EL (cell line): ENCODE results near the gene PCSK5.
"Not testable (repeated sequence)": the region's sequence is repeated elsewhere in the genome, so short reads cannot be mapped to it uniquely, and the experiment has no call there.

ENCODE experiments used
- DNase-seq: peaks from one replicate; pipeline ENCODE4 v3.0.0-alpha.2; 2016

Gene PCSK5

DNA sequence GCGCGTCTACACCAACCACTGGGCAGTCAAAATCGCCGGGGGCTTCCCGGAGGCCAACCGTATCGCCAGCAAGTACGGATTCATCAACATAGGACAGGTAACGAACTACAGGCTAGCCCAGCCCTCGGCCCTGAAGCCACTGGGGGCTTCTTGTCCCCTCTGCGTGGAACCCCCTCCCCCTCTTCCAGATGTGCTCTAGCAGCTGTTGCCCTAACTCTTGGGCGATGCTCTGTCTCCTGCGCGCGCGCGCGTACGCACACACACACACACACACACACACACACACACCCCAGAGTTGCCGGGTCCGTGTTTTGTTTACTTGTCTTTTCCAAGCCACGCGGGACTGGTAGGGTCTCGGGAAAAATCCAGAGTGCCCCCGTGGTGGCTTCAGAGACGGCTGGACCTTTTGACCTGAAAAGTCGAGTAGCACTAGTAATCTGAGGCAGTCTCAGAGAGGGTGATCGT, 836 bp downstream of the PCSK5 start:
- no peak for DNase-seq

DNA sequence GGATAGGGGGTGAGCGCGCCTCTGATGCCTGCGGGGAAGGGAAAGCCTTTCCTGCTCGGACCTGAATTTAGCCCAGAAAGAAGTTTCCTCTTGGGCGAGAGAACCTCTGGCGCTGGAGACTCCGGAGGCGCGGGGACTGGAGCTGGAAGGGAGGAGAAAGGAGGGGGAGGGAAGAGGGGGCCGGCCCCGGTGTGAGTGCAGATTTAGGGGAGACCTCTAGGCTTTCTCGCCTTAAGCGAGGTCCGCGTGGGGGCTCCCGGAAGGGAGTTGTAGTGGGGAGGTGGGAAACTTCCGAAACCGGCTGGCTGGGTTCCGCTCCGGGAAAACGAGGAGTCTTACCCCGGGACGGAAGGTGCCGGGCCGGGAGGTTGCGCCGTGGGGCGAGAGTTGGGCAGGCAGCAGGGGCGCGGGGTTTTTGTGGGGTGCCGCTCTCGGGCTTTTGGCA, 1.3 kb downstream of the PCSK5 start:
- DNase-seq: no peak

DNA sequence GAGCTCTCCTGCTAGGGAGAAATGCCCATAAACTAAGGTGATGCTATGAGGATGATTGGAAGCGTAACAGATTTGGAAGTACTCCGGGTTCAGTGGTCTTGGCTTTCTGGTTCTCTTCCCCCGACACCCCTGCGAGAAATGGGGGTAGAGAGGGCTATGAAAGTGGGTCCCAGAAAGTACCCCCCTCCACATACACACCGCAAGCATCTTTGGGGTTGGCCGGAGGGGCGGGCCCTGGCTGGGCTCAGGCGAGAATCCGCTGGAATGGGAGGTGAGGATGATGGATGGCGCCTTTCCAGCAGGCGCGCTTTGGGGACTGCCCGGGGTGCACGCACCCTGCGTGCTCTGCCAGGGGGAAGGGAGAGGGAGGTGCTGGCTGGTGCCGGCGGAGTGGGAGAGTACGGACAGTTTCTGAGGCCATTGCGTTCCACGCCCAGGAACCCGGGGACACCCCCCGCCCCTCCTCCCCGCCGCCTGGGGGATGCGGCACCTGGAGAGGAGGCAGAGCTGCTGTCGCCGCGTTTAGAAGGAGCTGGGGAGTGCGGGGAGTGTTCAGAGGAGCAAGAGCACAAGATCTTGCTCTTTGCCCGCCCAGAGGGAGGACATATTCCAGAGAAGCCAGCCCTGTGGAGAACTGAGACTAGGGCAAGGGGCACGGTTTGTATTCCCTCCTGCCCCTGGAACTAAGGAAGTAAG, 1.9 kb downstream of the PCSK5 start:
- no peak for DNase-seq

DNA sequence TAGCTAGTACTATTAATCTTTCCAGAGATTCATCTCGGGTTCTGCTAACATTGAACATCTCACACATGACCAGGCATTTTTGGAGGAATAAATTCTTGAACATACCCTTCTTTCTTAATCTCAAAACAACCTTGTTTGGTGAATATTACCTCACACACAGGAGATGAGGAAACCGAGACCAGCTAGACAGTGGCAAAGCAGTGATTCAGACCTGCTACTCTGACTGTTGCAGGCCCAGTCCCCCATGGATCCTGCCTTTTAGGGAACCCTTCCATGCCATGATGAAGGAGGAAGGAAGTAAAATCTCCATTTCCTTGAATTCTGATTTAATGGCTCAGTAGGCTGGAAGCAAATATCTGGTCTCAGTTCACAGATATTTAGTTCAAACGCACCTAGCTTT, 2.6 kb downstream of the PCSK5 start:
- no peak for DNase-seq

DNA sequence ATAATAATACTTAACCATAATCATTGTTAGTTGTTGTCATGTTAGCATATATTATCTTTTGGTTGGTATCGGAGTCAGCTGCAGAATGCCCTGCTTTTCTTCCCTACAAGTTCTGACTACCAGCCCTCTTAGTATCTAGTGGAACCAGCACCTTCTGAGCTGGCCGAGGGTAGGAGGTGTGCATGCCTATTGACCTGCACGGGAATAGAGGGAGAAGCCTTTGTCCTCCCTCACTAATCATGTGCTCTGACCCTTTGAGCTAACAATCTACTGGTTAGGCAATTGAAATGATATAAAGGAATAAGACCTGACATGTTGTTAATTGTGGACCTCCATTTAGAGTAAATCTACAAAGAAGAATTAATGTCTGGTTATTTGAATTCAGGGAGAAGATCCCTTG, 4.1 kb downstream of the PCSK5 start:
- DNase-seq: no peak

DNA sequence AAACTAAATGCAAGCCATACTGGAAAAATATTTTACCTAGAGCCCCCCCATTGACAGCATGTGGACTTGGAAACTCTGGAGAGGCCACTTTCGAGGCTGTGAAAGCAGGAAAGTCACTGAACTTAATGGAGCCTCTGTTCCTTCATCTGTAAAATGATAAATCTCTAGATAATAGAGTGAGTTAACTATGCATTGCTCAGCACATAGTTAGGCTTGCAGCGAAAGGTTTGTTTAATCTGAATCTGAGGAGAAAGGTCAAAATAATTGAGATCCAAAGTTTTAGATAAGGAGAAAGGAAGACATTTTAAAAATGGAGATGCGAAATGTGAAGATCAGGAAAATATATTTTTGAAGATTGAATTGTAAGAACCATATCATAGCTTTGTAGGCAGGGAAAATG, 4.6 kb downstream of the PCSK5 start:
- no peak for DNase-seq

DNA sequence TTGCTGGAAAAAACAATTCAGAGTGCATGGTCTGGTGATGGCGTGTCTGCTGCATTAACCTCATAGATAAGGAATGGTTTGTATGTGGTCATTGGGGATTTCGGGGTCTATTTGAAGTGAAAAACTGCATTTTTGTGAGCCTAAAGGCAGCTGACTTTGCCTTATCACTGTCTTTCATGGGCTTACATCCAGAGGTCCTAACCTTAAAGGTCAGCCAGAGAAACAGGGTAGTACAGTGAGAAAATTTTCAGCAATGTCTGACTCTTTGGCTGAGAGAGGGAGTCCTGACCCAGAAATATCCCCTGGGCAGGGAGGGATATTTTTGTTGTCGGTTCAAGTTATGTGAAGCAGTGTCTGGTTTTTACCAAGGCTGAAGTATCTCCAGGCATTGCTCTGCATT, 5.7 kb downstream of the PCSK5 start:
- DNase-seq: no peak

DNA sequence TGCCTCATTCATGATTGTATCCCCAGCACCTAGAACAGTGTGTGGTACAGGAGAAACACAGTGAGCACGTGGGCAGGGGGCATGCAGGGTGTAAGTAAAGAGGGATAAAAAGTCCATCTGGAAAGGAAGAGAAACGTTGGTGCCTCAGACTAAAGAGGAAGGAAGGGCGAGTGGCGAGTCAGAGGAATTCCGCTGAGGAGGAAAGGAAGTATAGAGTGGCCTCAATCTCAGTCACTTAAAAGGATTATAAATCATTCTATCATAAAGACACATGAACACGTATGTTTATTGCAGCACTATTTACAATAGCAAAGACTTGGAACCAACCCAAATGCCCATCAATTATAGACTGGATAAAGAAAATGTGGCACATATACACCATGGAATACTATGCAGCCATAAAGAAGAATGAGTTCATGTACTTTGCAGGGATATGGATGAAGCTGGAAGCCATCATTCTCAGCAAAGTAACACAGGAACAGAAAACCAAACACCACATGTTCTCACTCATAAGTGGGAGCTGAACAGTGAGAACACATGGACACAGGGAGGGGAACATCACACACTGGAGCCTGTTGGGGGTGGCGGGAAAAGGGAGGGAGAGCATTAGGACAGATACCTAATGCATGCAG, 10.5 kb downstream of the PCSK5 start:
- DNase-seq: not testable (repeated sequence)

DNA sequence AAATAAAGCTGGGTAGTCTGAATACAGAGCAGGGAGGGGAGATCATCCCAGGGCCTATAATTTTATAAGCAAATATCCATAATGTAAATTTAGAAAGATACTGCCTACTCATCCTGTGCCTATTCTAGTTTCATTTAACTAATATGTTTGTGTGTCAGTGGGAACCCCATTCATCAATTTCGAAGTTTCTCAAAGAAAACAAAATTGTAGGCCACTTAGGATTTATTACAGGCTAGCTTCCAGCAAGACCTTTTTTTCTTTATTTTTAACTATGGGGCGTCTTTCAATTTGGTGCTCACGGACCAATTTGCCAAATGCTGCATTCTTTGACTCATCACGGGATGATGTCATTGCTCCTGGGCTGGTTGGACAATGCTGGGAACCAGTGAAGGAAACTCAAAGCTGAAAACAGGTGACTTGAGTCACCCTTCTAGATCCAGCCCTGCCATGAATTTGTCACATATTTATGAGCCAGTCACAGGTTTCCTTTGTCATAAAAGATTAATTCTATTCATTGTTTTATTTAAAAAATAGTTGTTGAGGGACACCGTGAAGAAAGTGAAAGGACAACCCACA, 13.4 kb downstream of the PCSK5 start:
- no peak for DNase-seq

DNA sequence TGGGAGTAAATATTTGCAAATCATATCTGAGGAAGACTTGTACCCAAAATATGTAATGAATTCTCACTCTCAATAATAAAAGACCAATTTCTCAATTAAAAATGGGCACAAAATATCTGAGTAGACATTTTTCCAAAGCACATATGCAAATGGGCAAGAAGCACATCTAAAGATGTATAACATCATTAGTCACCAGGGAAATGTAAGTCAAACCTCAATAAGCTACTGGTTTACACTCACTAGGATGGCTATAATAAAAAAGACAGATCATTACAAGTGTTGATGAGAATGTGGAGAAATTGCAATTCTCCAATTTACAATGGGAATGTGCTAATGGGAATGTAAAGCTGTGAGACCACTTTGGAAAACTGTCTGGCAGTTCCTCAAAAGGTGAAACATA, 13.9 kb downstream of the PCSK5 start:
- DNase-seq: no peak

DNA sequence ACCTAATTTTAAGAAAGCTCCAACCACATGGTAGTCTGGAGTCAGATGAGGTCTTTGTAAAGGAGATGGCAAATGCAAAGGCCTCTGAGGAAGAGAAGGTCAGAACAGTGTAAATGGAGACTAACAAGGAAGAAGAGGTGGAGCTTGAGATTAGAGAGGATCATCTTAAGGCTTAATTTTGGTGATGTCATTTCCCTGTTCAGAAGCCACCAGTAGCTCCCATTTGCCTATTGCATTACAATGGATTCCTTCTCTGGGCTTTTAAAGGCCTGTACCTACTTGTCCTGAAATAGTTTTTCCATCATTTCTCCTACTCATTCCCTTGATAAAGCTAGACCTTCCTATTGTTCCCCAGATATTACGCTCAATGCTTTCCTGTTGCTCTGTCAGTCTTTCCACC, 16.1 kb downstream of the PCSK5 start:
- no peak for DNase-seq

DNA sequence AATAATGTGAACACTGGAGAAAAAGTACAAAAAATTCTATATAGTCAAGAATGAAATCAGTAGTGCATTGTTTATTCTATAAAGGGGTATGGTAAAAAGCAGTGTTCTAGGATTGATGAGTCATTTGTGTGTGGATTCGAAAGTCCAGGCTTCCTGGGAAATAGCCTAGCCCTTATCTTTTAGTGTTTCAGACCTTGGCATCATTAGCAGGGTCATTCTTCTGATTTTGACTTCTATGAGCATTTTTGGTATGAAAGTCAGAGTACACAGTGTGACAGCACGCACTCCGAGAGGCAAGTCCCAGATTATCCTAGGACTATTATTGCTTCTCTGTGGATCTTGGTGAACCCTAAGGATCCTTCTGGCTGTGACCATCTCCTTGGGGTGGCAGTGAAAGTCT, 16.9 kb downstream of the PCSK5 start:
- no peak for DNase-seq

DNA sequence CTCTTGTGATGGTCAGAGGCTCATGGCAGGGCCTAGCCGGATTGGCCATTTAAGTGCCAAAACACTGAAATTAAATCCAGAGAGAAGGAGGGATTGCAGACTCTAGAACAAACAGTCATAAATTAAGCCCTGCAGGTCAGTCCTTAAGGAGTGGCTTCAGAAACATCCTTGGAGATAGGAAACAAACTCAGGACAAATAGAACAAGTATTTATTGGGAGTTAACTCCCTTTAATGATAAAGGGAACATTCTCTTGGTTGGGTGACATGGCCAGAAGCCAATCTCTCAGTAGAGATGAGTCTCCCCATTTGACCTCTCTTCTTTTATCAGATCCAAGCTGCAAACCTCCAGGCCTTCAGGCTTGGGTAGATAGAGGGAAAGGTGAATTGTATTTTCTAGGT, 17.4 kb downstream of the PCSK5 start:
- DNase-seq: no peak

DNA sequence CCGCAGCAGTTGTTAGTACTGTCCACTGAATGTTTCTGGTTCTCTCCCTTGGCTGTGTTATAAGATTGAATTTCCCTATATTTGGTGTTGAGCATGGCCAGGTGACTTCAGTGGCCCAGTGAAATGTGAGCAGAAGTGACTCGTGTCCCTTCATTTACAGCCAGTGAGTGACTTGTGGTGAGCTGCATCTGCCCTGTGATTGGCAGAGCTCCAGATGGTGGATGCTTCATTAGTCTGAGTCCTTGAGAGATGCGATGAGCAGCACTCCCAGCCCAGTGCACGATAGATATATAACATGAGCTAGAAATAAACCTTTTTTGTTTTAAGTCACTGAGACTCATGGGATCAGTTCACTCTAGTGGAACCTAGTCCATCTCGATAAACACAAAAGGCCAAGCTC, 19.3 kb downstream of the PCSK5 start:
- DNase-seq: no peak

DNA sequence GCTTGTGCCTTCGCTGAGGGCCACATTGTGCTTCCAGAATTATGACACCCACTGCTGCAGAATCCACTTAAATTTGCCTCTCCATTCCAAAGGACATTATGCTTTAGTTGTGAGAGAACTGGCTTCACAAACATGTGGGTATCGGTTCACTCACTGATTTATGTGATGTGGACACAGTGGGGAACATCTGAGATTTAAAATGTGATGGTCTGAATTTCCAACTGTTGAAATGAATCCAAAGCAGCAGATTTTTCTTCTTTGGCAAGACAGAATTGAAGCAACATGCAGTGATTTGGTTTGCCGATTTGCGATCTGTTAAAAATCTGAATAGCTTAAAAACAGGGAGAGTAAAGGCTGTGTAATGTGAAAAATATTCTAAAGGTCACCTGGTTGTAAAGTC, 20.3 kb downstream of the PCSK5 start:
- DNase-seq: no peak

DNA sequence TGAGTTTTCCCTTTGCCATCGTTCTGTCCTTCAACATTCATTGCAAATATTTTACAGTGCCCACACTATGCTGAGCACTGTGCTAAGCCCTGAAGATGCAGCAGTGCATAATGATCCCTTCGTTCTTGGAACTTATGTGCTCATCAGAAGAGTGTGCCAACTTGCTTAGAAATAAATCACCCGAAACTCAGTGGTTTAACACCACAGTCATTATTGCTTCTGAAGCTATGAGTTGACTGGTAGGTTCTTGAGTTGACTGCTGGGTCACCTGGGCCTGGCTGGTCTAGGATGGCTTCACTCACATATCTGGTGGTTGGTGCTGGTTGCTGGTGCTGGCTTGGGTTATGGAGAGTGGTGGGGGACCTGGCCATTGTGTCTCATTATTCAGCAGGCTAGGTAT, 20.9 kb downstream of the PCSK5 start:
- no peak for DNase-seq

DNA sequence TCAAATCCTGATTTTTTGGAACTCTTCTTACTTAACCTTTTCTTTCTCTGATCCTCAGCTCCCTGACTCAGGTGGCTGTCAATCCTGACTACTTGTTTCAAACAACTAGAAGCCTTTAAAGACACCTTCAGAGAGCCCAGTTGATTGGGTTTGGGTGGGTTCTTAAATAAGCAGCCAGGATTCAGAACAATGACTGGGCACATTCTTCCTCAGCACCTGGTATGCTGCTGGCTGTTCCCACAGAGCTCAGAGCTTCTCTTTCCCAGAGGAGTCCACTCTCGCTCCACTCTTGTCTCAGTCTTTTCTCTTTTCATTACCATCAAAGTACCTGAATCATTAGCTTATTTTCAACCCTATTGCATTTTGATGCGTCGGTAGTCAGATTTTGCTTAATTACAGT, 22.5 kb downstream of the PCSK5 start:
- no peak for DNase-seq

DNA sequence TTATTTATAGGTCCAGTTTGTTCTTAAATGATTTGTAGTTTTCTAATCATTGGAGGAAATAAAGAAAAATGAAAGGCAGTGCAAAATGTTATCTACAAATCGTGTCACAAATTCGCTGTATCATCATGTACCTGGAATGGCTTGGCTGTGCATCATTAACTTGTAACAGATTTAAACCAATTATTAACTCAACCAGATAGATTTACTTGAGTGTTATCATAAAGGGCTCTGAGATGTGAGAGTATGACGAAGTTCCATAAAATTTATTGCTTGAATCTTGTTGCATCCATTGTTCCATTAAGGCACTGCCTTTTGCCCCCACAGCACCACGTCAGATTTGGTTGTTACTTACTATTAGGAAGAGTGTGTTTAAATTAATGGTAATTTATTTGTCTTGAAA, 23.5 kb downstream of the PCSK5 start:
- no peak for DNase-seq

DNA sequence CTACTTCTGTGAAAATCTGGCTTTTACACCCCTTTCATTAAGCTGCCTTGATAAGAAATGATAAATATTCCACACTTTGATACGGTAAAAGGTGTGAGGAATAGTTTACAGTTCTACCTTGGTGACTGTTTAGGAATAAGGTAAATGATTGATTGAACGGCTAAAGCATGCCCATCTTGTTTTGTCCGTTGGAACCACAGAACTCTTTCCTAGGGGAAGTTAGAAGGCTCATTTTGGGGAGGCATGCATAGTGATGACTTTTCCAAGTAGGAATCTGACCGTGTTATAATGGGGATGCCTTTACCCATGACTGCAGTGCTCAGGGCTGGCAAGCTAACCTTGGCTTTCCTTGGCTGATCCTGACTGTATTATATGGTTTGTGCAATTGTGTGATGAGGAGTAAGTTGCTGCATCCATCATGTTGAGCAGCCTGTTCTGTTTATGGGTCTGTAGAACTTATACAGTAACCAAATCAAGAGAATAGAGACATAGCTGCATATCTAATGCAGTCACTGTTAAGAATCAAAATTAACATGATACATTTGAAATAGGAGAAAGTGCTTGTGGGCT, 24.5 kb downstream of the PCSK5 start:
- no peak for DNase-seq

DNA sequence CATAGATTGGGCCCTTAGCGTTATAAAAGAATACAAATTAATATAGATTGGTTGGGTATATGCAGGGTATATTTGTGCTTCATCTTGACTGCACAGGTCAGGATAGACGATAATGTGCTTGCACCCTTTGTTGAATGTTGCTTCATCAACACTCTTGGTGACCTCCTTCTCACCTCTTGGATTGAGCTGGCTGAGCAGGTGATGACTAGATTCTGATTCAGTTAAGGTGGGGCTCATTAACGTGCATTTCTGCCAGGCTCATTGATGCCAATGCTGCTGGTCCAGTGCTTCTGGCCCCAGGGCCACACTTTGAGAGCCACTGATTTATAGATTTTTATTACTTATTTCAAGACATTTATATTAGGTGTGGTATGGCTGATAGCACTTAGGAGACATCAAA, 27.7 kb downstream of the PCSK5 start:
- no peak for DNase-seq

DNA sequence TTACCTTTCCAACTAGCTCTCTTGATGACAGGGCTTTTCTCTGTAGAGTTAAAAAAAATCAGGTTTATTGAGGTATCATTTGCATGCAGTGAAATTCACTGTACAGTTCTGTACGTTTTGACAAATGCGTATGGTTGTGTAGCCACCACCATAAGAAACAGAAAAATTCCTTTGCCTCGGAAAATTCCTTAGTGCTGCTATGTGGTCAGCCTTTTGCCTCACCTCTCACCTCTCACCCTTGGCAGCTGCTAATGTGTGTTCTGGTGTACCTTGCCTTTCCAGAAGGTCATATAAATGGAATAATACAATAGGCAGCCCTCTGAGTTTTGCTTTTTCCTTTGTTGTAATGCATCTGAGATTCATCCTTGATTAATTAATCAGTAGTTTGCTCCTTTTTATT, 28.4 kb downstream of the PCSK5 start:
- DNase-seq: no peak

DNA sequence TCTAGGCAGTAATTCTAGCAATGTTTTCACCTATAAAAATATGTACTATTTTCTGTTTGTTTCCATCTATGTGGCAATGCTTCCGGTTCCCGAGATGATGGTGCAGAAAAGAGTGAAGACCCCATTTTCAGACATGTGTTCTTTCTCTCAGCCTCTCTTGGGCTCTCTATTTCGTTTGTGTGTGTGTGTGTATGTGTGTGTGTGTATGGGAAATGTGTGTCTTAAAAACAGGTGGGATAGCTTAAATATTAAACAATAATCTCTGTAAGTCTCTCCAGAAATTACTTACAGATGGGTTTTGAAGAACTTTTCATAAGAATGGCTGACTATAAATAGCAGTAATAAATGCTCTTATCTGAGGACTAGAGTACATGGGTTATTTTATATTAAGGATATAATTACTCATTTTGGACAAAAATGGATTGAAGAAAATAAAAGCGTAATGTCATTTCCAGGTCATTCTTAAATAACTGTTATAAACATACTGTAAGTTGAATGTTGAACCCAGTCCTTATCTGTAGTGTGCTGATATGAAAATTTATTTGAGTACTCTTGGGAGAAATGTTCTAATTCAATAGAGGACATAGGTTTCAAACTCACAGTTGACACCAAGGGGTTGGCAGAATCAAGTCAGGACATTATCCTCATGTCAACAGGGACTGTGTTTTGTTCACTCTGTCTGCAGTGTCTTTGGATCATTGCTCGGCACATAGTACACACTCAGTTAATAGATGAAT, 31.1 kb downstream of the PCSK5 start:
- DNase-seq: no peak

DNA sequence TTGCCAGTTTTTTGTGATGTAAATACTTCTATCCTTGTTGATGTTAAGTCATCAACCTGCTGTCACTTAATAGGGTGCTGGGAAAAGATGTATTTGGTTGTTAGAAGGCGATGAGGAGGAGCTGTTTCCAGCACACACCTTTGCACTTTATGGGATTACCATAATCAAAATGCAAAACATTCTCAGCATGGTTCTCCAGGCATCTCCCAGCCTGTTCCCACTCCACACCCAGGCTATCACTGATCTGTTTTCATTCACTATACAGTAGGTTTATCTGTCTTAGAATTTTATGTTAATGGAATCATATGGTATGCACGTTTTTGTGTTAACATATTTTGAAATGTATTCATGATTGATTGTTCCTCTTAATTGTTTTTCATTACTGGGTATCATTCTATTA, 35.9 kb downstream of the PCSK5 start:
- DNase-seq: no peak

DNA sequence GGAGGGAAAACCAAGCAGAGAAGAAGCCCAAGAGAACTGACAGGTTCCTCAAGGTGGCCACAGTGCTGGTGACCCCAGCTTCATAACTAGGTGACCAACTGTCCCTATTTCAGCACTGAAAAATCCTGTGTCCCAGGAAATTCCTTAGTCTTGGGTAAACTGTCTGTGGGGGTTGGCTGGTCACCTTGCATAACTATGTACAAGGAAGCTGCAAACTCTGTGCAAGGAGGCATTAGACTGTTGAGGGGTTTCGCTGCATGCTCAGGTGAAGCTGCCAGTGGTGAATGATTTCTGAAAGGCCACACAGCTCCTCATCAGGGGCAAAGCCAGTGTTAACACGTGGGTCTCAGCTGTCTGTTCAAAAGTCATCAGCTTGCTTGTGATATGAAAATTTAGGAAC, 36.9 kb downstream of the PCSK5 start:
- no peak for DNase-seq
